T1000 (cell line): Measurements from ENCODE around the gene ATP10A.

Source experiments
- DNase-seq: peaks from one replicate; lab custom pipeline; 2025; ENCODE audit warnings: mixed read lengths; lab: John Stamatoyannopoulos, UW

Gene ATP10A

GRCh38 chr15:25795061-25795460 is 68.1 kb downstream of the ATP10A start:
- DNase-seq, result no peak

DNA sequence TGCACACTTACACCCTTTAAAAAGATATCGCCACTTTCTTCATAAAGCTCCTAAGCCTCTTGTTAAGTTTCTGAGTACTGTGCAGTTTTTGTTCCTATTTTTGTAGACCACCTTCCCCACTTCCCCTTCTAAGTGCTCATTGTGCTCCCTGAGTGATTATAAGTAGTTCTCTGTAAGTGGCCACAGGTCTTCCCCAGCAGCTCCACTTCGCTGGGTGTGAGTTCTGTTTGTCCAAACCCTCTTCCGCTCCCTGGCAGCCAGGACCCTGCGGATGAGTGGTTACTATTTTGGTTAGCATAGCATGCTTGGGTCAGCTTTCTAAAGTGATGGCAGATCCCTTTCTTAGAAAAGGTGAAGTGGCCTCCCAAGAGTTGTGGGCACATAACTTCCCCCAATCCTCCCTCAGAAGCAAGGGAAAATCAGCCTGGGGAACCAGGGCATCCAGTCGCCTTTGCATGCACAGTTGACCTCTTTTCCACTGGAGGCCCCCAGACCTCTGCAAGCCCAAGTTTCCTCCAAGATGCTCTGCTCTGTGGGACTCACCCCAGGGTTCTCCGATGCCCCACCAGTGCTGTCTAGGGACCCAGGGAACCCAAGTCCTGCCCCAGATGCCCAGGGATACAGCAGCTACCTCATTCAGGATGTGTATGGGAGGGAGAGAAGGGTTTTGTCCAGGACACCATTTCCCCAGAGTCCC is 69.6 kb downstream of the ATP10A start:
- no peak for DNase-seq

DNA sequence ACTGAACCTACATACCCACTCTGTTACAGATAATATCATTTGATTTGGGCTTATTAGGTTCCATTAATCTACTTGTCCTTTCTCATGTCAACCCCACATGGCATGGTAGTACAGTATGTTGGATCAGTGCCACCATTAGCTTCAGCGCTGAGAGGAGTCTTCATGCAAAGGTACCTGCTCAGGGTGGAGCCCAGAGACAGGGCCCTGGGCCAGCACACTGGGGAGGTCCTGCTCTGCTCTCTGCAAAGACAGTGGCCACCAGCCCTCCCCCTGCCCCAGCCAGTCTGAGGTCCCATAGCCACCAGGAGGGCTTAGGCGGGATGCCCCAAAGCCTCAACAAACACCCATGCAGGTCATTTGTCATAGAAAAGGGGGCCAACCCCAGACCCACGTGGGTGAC is 71.0 kb downstream of the ATP10A start:
- no peak for DNase-seq

- DNase-seq, result no peak
Measured at GRCh38 chr15:25790000-25790660, 73.0 kb downstream of the ATP10A start.

- no peak for DNase-seq
Measured at GRCh38 chr15:25789616-25789999, 73.5 kb downstream of the ATP10A start.

GRCh38 chr15:25789211-25789610 is 73.9 kb downstream of the ATP10A start:
- no peak for DNase-seq

GRCh38 chr15:25787855-25788520 is 75.1 kb downstream of the ATP10A start:
- DNase-seq, result no peak

GRCh38 chr15:25787381-25787780 is 75.7 kb downstream of the ATP10A start:
- no peak for DNase-seq

DNA sequence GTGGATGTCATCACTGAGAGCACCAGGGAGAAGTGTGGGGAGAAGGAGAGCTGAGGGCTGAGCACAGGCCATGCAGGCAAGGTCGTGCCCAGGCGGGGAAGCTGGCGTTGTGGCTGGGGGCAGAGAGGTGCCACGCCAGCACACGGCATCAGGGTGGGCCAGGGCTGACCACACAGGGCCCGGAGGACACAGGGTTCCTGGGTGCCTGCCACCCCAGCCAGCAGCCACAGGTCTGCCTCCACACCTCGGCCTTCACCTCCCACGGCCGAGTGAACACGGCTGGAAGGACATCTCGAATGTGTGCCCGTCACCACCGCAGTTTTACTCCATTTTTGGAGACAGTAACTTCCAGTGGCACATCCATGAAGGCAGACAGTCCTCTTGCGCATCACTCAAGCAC is 77.1 kb downstream of the ATP10A start:
- no peak for DNase-seq

DNA sequence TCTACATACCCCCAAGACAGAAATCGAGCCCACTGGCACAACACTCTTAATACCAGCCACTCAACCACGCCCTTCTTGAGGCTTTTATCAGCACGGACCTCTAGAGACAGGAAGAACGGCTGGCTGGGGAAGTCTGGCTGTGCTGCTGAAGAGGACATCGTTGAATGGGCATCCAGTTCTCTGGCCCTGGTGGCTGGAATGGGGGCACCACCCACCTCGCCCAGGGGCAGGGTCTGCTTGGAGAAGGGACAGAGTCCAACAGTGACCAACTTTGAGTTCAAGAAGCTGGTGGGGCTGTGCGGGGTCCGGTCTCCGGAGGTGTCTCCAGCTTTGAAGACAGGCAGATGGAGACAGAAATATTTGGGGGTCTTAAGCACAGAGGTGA is 77.5 kb downstream of the ATP10A start:
- DNase-seq, result no peak

DNA sequence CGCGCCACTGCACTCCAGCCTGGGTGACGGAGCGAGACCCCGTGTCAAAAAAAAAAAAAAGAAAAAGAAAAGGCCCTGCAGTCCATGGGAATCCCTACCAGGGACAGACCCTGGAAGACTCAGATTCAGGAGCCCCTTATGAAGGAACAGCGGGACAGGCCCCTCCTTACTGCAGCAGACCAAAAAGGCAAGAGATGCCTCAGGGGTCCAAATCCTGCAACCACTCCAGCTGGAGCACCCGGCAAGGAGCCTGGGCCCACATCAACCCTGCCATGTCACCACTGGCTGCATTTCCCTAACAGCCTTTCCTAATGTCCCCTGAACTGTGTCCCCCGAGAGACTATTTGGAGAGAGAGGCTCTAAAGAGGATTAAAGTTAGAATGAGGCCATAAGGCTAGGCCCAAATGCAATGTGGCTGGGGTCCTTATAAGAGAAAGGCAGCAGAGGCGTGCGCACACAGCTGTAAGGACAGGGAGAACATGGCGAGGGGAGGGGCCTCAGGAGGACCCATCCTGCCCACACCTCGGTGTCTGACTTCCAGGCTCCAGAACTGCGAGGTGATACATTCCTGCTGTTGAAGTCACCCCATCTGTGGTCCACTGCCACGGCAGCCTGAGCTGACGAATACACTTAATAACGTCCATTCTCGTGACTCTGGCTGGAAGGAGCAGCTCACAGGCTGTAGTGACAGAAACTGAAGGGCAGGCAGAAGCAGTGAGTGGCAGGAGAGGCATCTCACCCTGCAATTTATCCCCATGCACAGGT is 78.1 kb downstream of the ATP10A start:
- DNase-seq, result no peak

- DNase-seq, result no peak
Measured at GRCh38 chr15:25783607-25784540, 79.3 kb downstream of the ATP10A start.

DNA sequence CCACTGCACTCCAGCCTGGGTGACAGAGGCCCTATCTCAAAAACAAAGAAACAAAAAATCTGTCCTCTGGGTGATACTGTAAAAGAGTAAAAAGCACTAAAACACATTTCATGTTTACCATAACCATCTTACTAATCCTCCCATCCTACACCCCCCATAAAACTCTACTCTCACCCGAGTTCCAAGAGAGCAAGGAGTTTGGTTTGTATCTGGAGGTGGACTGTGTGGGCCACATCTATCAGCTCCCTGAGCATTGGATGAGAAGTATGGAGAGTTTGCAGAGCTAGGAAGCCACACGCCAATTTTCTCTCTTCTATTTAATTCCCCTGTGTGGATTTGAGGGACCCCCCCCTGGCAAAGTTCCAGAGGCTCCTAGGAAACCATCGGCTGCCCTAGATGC is 80.0 kb downstream of the ATP10A start:
- no peak for DNase-seq

DNA sequence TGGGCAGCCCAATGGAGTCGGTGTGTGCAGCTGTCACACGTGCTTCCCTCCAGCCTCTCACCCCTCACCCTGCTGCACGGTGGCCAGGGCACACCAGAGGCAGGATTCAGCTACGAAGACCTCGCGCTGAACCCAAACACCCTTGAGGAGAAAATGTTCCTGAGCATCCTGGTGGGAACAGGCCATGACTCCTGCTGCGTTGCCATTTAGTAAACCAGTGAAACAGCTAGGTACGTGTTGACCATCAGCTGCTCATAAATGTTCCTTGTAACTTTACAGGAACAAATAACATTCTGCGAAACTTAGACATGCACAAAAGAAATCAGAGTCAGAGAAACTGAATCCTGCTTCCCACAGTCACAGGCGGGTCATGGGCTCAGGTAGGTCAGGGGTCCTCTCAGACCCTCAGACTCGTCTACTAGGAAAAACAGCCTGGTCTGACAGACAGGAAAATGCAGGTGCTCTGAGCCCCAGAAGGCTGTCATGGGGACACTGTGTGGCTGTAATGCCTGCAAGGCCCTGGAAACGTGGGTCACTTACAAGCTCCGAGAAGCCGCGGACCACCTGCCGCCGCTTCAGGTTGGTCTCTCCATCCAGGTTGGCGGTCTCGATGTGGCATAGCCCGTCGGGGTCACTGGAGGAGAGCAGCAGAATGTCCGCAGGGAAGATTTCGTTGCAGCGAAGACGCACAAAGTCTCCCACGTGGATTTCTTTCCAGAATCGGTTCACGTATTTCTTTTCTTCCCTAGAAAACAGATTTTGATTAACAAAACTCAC is 82.5 kb downstream of the ATP10A start:
- DNase-seq, result no peak

GRCh38 chr15:25778161-25778560 is 85.0 kb downstream of the ATP10A start:
- DNase-seq, result no peak

GRCh38 chr15:25777037-25777436 is 86.1 kb downstream of the ATP10A start:
- DNase-seq, result no peak

DNA sequence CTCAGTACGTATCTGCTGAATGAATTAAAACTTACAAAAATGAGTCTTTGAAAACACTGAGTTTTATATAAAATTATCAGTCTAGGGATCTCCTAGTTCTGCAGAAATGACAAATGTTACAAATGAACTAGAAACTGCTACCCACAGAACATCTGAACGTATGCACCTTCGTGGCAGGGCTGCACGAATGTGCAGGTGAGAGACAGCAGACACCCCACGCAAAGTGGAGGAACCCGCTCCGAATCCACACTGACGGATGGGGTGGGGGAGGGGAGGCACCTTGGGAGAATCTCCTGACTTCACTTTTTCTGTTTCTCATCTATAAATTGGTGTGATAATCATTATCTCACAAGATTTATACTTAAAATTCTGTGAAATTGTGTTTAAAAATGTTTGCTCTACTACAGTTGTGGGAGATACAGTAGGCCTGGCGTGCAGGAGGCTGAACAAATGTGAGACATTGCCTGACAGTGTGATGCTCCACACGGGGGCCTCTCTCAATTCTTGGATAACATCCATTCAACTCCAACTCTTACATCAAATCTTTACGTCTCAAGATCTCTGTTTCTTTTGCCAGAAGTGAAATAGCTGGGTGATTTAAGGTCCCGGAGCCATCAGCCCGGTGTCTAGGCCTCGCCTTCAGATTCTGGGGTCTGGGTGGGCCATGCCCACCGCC is 86.9 kb downstream of the ATP10A start:
- DNase-seq, result no peak

- no peak for DNase-seq
Measured at GRCh38 chr15:25775317-25775912, 87.7 kb downstream of the ATP10A start.

DNA sequence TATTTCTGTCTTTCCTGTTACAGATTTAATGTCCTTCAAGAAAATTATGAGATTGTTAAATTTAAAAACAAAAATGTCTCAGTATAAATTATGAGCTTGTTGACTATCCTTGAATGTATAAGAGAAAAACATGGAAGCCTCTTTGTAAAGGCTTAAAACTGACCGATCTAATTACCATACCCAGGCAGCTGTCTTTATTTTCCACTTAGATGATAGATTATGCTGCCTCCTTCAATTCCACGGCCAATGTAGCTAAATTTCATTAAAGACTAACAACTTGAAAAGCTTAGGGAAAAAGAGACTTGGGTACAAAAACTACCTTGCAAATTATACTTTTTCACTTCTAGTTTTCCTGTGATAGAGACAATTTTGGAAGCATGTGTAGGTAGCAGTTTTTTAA is 88.3 kb downstream of the ATP10A start:
- DNase-seq, result no peak

- DNase-seq, result no peak
Measured at GRCh38 chr15:25773248-25773647, 89.9 kb downstream of the ATP10A start.
